ENCODE measurements around the gene ATP2A1. TPM values are rescaled to one million over a fixed set of nuclear protein-coding genes. Genes with fewer than 3 reads are reported as not detected.

The ATP2A1 gene
- polyA plus RNA-seq, 2 of the 4 experiments (the other 2 are of a cell fraction): 0.96 to 5.2 TPM

- TF ChIP-seq CTCF (IDR thresholded peaks at IDR 0.05) (no peak), HOXB13 (CRISPR knock-in tag; IDR thresholded peaks at IDR 0.05; ENCODE audit: low read depth) (no peak)
Measured at GRCh38 chr16:28835864-28836760, 42.2 kb upstream of the ATP2A1 start (continued).

GRCh38 chr16:28836761-28837064 lies 41.6 kb upstream of the ATP2A1 start:
- ChIA-PET POLR2A (interaction anchor here (1.1 to 1.4 kb wide), 3 partner anchors 9 to 14 kb away, joined by 3 to 5 read pairs (median 3); partner anchors contain the start of genes ATXN2L and TUFM), CTCF (interaction anchor here (1.0 to 2.0 kb wide), 5 partner anchors 9 to 114 kb away, joined by 3 to 8 read pairs (median 5); partner anchors contain the start of genes ATXN2L, NFATC2IP and TUFM)
- H3K9me3 ChIP-seq: no peaks in the 10 kb centered on the region
- no peak overlapping the region for H3K4me2 ChIP-seq
- peaks cover 5% of the 10 kb centered on the region; the same call in 1 of the 3 replicates for H3K4me1 ChIP-seq
- no peak overlapping the region for H3K27ac ChIP-seq
- FAIRE-seq (no peak), ATAC-seq (no peak), DNase-seq (ENCODE audit: low read depth in 1 of 2, low spot score in 1 of 2) (no peak)
- no peak for TF ChIP-seq GATA3 (IDR thresholded peaks at IDR 0.05; ENCODE audit: borderline replicate concordance)
- TF ChIP-seq ATOH8 (CRISPR knock-in tag; IDR thresholded peaks at IDR 0.05; ENCODE audit: low read depth): no peak
- TF ChIP-seq CTCF (IDR thresholded peaks at IDR 0.05): no peak
- no peak for TF ChIP-seq HMGXB4 (CRISPR knock-in tag; IDR thresholded peaks at IDR 0.05; ENCODE audit: borderline replicate concordance)
- TF ChIP-seq EP300 (IDR thresholded peaks at IDR 0.05): no peak
- no peak for TF ChIP-seq BCL3 (IDR thresholded peaks at IDR 0.05)
- no peak for TF ChIP-seq E2F6 (IDR thresholded peaks at IDR 0.05; ENCODE audit: borderline replicate concordance, low read depth)
- no peak for TF ChIP-seq NPAS2 (CRISPR knock-in tag; IDR thresholded peaks at IDR 0.05; ENCODE audit: borderline replicate concordance)
- TF ChIP-seq POLR2AphosphoS2 (conservative IDR thresholded peaks at IDR 0.05; ENCODE audit: low read length): no peak
- no peak for TF ChIP-seq PHF8 (IDR thresholded peaks at IDR 0.05; ENCODE audit: borderline replicate concordance, low read depth)
- no peak for TF ChIP-seq HDAC2 (IDR thresholded peaks at IDR 0.05)
- no peak for TF ChIP-seq CBX8 (IDR thresholded peaks at IDR 0.05)
- no peak for TF ChIP-seq USF2 (IDR thresholded peaks at IDR 0.05)
- TF ChIP-seq RCOR1 (IDR thresholded peaks at IDR 0.05; ENCODE audit: low read depth, low read length): no peak
- no peak for TF ChIP-seq RAD21 (conservative IDR thresholded peaks at IDR 0.05 in 1 of 2, IDR thresholded peaks at IDR 0.05 in 1 of 2)
- no peak for TF ChIP-seq HOXB5 (CRISPR knock-in tag; IDR thresholded peaks at IDR 0.05)
- TF ChIP-seq MAFK (IDR thresholded peaks at IDR 0.05; ENCODE audit: partially characterized antibody): no peak
- TF ChIP-seq TP53 (CRISPR knock-in tag; IDR thresholded peaks at IDR 0.05): no peak
- H3K4me3 ChIP-seq: no peak overlapping the region
- WGBS (ENCODE audit: missing lambda C conversion rate): 97% methylated on average over 6 of the region's 8 CpGs
